Rectal smooth muscle tissue (tissue), 1 donor: Measurements from ENCODE around the gene GUSB.
"Not testable (repeated sequence)": the region's sequence is repeated elsewhere in the genome, so short reads cannot be mapped to it uniquely, and the experiment has no call there.

Experiments
- H3K27ac ChIP-seq: one replicate; pipeline ENCODE4 v1.7.0; 2013; ENCODE audit warnings: low read depth, low read length, inconsistent platforms
- H3K27me3 ChIP-seq: one replicate; pipeline ENCODE4 v1.7.0; 2013; ENCODE audit warnings: low read length; ENCODE audit not compliant: control insufficient read depth, insufficient read depth
- H3K36me3 ChIP-seq: one replicate; pipeline ENCODE4 v1.7.0; 2013; ENCODE audit warnings: low read length; ENCODE audit not compliant: control insufficient read depth, insufficient read depth
- H3K4me1 ChIP-seq: one replicate; pipeline ENCODE4 v1.7.0; 2013; ENCODE audit warnings: low read length; ENCODE audit not compliant: control insufficient read depth, insufficient read depth
- H3K4me3 ChIP-seq: one replicate; pipeline ENCODE4 v1.7.0; 2013; ENCODE audit warnings: low read length
- H3K9ac ChIP-seq: one replicate; pipeline ENCODE4 v1.7.0; 2013; ENCODE audit warnings: low read length

GUSB gene

GRCh38 chr7:65971021-65971420 lies 11.0 kb downstream of the GUSB start:
- H3K4me3 ChIP-seq: no peak overlapping the region
- no peaks in the 10 kb centered on the region for H3K4me1 ChIP-seq
- no peaks in the 10 kb centered on the region for H3K27me3 ChIP-seq
- H3K9ac ChIP-seq: no peak overlapping the region
- no peak overlapping the region for H3K27ac ChIP-seq
- H3K36me3 ChIP-seq: peaks cover 38% of the 10 kb centered on the region

DNA sequence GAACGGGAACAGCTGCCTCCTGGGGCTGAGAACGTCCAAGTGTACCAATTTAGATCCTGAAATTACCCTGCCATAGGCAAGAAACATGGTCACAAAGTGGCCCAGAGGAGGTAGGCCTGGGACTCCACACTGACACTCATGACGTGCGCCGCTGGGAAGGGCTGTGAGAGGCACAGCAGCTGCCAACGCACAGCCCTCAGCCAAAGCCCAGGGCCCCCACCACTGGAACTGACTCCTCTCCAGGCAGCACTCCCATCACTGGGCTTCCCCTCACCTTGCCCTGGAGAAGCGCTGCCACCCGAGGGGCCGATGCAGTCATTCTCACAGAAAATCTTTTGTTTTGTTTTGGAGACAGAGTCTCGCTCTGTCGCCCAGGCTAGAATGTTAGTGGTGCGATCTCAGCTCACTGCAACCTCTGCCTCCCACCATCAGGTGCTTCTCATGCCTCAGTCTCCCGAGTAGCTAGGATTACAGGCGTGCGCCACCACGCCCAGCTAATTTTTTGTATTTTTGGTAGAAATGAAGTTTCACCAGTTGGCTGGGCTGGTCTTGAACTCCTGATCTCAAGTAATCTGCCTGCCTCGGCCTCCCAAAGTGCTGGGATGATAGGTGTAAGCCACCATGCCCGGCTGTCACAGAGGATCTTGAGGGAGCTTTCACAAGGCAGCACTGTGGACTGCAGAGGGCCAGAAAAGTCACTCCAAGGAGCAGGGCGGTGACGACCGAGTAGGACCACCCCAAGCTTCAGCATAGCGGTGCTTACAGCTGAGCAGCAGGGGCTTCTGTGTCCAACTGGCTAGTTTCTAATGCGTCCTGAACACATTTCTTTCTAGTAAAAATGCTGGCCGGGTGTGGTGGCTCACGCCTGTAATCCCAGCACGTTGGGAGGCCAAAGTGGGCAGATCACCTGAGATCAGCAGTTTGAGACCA lies 13.5 kb downstream of the GUSB start:
- Histone ChIP-seq H3K9ac (no peak overlapping the region), H3K36me3 (peaks cover 33% of the 10 kb centered on the region), H3K4me3 (no peak overlapping the region), H3K4me1 (no peaks in the 10 kb centered on the region), H3K27ac (no peak overlapping the region), H3K27me3 (no peaks in the 10 kb centered on the region)

- Histone ChIP-seq H3K27me3 (no peaks in the 10 kb centered on the region), H3K4me3 (no peak overlapping the region), H3K36me3 (peaks cover 29% of the 10 kb centered on the region), H3K4me1 (no peaks in the 10 kb centered on the region), H3K9ac (no peak overlapping the region), H3K27ac (no peak overlapping the region)
Measured at GRCh38 chr7:65967361-65968155, 14.5 kb downstream of the GUSB start.

- no peak overlapping the region for H3K27ac ChIP-seq
- no peaks in the 10 kb centered on the region for H3K4me1 ChIP-seq
- H3K36me3 ChIP-seq: peaks cover 29% of the 10 kb centered on the region
- no peaks in the 10 kb centered on the region for H3K27me3 ChIP-seq
- no peak overlapping the region for H3K9ac ChIP-seq
- H3K4me3 ChIP-seq: no peak overlapping the region
Measured at GRCh38 chr7:65966146-65966545, 15.9 kb downstream of the GUSB start.

DNA sequence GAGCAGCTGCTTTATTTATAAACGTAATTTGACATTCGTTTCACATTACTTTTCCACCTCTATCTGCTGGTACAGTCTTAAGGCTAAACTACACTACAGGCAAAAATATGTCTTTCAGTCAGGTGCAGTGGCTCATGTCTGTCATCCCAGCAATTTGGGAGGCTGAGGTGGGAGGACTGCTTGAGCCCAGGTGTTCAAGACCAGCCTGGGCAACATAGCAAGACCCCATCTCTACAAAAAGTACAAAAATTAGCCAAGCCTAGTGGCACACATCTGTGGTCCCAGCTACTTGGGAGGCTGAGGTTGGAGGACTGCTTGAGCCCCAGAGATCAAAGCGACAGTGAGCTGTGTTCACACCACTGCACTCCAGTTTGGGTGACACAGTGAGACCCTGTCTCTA lies 17.3 kb downstream of the GUSB start:
- H3K36me3 ChIP-seq: peaks cover 34% of the 10 kb centered on the region
- not testable (repeated sequence) for H3K27me3 ChIP-seq, H3K27ac ChIP-seq, H3K9ac ChIP-seq, H3K4me3 ChIP-seq, H3K4me1 ChIP-seq

DNA sequence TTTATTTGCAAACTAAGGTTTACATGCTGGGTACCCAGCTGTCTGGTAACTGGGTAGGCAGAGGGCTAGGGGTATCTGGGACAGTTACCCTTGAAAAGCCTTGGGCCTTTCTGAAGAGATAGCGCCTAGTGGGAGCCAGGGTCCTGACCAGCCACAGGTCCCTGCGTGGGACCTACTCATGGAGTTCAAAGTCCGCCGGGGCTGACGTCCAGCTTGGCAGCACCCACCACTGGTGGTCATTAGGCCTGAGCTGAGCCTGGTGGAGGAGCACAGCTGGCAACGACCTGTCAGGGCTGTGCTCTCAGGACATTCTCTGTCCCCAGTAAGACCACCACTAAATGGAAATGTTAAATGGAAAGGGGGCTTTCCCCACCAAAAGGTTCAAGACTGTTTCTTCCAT lies 20.0 kb downstream of the GUSB start:
- H3K9ac ChIP-seq: no peak overlapping the region
- no peak overlapping the region for H3K27ac ChIP-seq
- peaks cover 25% of the 10 kb centered on the region for H3K36me3 ChIP-seq
- no peaks in the 10 kb centered on the region for H3K4me1 ChIP-seq
- no peaks in the 10 kb centered on the region for H3K27me3 ChIP-seq
- H3K4me3 ChIP-seq: no peak overlapping the region

GRCh38 chr7:65960351-65961074 lies 21.5 kb downstream of the GUSB start:
- no peak overlapping the region for H3K9ac ChIP-seq
- no peak overlapping the region for H3K4me3 ChIP-seq
- peaks cover 19% of the 10 kb centered on the region for H3K36me3 ChIP-seq
- no peaks in the 10 kb centered on the region for H3K27me3 ChIP-seq
- H3K4me1 ChIP-seq: no peaks in the 10 kb centered on the region
- H3K27ac ChIP-seq: no peak overlapping the region

GRCh38 chr7:65955718-65956117 lies 26.3 kb downstream of the GUSB start:
- Histone ChIP-seq H3K4me3 (no peak overlapping the region), H3K4me1 (no peaks in the 10 kb centered on the region), H3K36me3 (peaks cover 11% of the 10 kb centered on the region), H3K27ac (no peak overlapping the region), H3K9ac (no peak overlapping the region), H3K27me3 (no peaks in the 10 kb centered on the region)

GRCh38 chr7:65953890-65954450 lies 28.0 kb downstream of the GUSB start:
- peaks cover 3% of the 10 kb centered on the region for H3K36me3 ChIP-seq
- H3K4me3 ChIP-seq: no peak overlapping the region
- no peak overlapping the region for H3K27ac ChIP-seq
- H3K27me3 ChIP-seq: no peaks in the 10 kb centered on the region
- H3K4me1 ChIP-seq: no peaks in the 10 kb centered on the region
- no peak overlapping the region for H3K9ac ChIP-seq

DNA sequence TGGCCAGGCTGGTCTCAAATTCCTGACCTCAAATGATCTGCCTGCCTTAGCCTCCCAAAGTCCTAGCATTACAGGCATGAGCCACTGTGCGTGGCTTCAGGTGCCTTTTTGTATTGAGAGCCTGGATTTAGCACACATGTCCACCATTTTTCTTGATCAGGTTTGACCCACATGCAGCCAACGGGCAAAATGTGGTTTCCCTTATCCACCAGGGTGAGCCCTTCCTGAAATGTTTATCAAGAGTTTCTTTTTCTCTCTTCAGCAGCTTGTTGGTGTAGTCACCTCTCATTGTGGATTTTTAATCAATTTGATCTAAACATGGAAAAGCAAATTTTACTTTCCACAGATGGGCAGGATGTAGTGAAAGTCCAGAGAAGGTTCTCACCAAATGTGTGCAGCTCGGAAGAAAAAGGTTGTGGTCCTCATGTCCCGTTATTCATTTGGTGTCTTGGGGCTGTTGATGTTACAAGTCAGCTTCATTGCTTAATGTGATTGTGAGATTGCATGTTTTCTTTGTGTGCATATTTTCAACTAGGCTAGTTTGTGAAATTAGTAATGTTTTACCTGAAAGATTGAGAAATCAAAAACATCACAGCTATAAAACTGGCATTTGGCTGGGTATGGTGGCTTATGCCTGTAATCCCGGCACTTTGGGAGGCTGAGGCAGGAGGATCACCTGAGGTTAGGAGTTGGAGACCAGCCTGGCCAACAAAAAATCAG lies 28.9 kb downstream of the GUSB start:
- H3K4me3 ChIP-seq: no peak overlapping the region
- H3K4me1 ChIP-seq: no peaks in the 10 kb centered on the region
- H3K9ac ChIP-seq: no peak overlapping the region
- no peaks in the 10 kb centered on the region for H3K27me3 ChIP-seq
- H3K36me3 ChIP-seq: peaks cover 3% of the 10 kb centered on the region
- H3K27ac ChIP-seq: no peak overlapping the region

DNA sequence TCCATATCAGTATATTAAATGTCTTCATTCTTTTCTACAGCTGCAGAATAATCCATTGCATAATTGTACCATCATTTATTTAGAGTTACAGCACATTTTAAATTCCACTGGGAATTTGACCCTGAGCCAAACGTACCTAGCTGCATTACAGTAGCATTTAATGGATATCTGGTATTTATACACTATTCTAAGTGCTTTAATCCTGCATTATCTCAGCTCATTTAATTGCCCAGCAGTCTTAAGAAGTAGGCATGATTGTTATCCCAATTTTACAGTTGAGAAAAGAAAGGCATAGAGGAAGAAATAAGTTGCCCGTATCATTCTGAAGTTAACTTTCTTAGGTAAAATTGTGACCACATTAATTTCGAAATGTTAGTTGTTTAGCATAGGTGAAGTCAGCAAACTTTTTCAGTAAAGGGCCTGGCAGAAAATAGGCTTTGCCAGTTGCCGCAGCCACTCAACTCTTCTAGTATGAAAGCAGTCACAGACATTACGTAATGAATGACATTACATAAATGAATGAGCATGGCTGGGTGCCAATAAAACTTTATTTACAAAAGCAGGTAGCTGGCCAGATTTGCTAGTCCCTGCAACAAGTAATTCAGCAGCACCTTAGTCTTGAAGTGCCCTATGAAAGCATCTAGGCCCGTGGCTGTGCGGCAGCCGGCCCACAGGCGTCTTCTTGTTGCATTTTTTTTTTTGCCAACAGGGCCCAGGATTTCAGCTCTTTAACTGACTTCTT lies 30.0 kb downstream of the GUSB start:
- no peaks in the 10 kb centered on the region for H3K4me1 ChIP-seq
- H3K36me3 ChIP-seq: peaks cover 3% of the 10 kb centered on the region
- no peaks in the 10 kb centered on the region for H3K27me3 ChIP-seq
- no peak overlapping the region for H3K4me3 ChIP-seq
- H3K9ac ChIP-seq: no peak overlapping the region
- H3K27ac ChIP-seq: no peak overlapping the region
